ENCODE data around the gene CHD2. TPM values are rescaled to one million over a fixed set of nuclear protein-coding genes. Genes with fewer than 3 reads are reported as not detected.

Gene CHD2
- total and polyA plus RNA-seq, 2 donors (not counting 3 experiments of a cell fraction or from before 2014, with no cell fraction given), result 53.8 to 97.9 TPM

DNA sequence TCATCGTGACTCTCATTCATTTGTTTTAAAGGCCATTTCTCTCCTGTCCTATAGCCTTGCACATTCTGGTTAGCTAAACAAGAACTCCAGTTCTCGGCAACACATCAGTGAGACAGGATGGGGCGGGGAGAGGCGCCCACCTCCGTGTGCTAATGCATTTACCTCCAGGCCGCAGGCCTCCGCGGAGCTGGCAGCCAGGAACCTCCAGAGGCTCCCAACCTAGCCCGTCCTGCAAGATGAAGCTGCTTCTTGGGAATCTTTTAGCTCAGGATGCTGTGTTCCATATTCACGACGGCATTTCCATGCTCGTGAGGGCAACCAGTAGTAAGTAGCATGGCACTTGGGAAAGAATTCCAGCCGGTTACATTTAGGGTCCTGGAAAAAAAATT is 141.0 kb downstream of the CHD2 start:
- Histone ChIP-seq H3K79me2 (ENCODE audit: control insufficient read depth, insufficient read depth, low read length) (no peaks in the 10 kb centered on the region), H3K4me1 (ENCODE audit: control insufficient read depth, extremely low read depth, insufficient read depth, low read length) (no peaks in the 10 kb centered on the region), H3K36me3 (ENCODE audit: control insufficient read depth in 2 of 2, extremely low read depth in 1 of 2, insufficient read depth in 2 of 2, low read length in 2 of 2) (no peaks in the 10 kb centered on the region), H3K9me1 (replicated peaks; ENCODE audit: control insufficient read depth, extremely low read depth, insufficient read depth, low read length) (no peaks in the 10 kb centered on the region), H4K20me1 (replicated peaks; ENCODE audit: control insufficient read depth, extremely low read depth, insufficient read depth, low read length) (no peaks in the 10 kb centered on the region), H3K27ac (ENCODE audit: insufficient read depth, low read depth, low read length) (no peak overlapping the region), H3K4me3 (replicated peaks in 1 of 3; ENCODE audit: insufficient read depth in 1 of 3, low read depth in 1 of 3, low read length in 3 of 3) (no peak overlapping the region), H3K9me3 (replicated peaks; ENCODE audit: control insufficient read depth, insufficient read depth, low read length) (no peaks in the 10 kb centered on the region), H2AFZ (ENCODE audit: low read depth, low read length) (no peak overlapping the region), H3K9ac (replicated peaks; ENCODE audit: extremely low read depth, insufficient read depth, low read length) (no peak overlapping the region), H3K27me3 (ENCODE audit: control insufficient read depth in 2 of 2, insufficient read depth in 2 of 2, low read length in 2 of 2) (no peaks in the 10 kb centered on the region), H3K4me2 (ENCODE audit: insufficient read depth, low read length) (no peak overlapping the region)
- ChIA-PET CTCF (interaction anchor here (1.1 to 1.3 kb wide), 3 partner anchors 11 to 244 kb away, joined by 3 to 9 read pairs (median 4); no protein-coding TSS in a partner anchor), POLR2A (no interaction called here)
- FAIRE-seq (no peak), DNase-seq (ENCODE audit: low read depth, low spot score) (no peak)
- dilution Hi-C loops (cut with MboI; ENCODE audit: extremely low pct_ligation_motif_present, low sequenced_read_pairs) (no loop called here), intact Hi-C loops (cut with micrococcal nuclease) (no loop called here)
- TF ChIP-seq EZH2 (IDR thresholded peaks at IDR 0.05; ENCODE audit: borderline replicate concordance, low read depth, low read length, severe bottlenecking), result no peak
- TF ChIP-seq, protein P1, sequence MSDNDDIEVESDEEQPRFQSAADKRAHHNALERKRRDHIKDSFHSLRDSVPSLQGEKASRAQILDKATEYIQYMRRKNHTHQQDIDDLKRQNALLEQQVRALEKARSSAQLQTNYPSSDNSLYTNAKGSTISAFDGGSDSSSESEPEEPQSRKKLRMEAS (IDR thresholded peaks at IDR 0.05; ENCODE audit: insufficient read depth, insufficient read length), result no peak
- TF ChIP-seq JUN (IDR thresholded peaks at IDR 0.05; ENCODE audit: borderline replicate concordance, insufficient read depth, insufficient read length, low read depth), result no peak
- TF ChIP-seq MYC (IDR thresholded peaks at IDR 0.05; ENCODE audit: low read depth, low read length), result no peak
- TF ChIP-seq, protein P2, sequence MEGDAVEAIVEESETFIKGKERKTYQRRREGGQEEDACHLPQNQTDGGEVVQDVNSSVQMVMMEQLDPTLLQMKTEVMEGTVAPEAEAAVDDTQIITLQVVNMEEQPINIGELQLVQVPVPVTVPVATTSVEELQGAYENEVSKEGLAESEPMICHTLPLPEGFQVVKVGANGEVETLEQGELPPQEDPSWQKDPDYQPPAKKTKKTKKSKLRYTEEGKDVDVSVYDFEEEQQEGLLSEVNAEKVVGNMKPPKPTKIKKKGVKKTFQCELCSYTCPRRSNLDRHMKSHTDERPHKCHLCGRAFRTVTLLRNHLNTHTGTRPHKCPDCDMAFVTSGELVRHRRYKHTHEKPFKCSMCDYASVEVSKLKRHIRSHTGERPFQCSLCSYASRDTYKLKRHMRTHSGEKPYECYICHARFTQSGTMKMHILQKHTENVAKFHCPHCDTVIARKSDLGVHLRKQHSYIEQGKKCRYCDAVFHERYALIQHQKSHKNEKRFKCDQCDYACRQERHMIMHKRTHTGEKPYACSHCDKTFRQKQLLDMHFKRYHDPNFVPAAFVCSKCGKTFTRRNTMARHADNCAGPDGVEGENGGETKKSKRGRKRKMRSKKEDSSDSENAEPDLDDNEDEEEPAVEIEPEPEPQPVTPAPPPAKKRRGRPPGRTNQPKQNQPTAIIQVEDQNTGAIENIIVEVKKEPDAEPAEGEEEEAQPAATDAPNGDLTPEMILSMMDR (IDR thresholded peaks at IDR 0.05; ENCODE audit: extremely low read depth in 1 of 2, insufficient read depth in 1 of 2, low read depth in 1 of 2, low read length in 2 of 2), result no peak
- no peak for TF ChIP-seq POLR2AphosphoS5 (IDR thresholded peaks at IDR 0.05; ENCODE audit: insufficient read depth, low read depth, low read length)
- no peak for TF ChIP-seq POLR2A (IDR thresholded peaks at IDR 0.05; ENCODE audit: low read depth, low read length)
- TF ChIP-seq FOS (IDR thresholded peaks at IDR 0.05; ENCODE audit: borderline replicate concordance, insufficient read depth, low read length), result no peak
- TF ChIP-seq GATA2 (IDR thresholded peaks at IDR 0.05; ENCODE audit: insufficient read depth, insufficient read length, low read depth, low read length), result no peak
- no TSS peak for BruUV-seq (replicated peaks)
